ENCODE results near the gene DPRX.
"Not testable (repeated sequence)": the region's sequence is repeated elsewhere in the genome, so short reads cannot be mapped to it uniquely, and the experiment has no call there.

DPRX gene

DNA sequence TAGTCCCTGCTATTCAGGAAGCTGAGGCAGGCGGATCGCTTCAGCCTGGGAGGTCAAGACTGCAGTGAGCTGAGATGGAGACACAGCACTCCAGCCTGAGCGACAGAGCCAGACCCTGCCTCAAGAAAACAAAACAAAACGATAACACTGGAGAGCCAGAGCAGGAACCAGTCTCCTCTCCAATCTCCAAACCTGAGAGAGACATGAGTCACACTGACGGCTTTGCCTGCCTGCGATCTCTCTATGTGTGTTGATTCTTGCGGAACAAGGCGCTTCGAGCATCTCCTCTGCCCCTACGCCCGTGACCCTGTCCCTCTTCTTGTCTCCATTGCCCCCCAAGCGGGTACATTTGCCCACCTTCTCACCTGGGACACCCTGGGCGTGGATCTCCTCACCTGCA is 15.6 kb downstream of the DPRX start:
- no peak for DNase-seq

DNA sequence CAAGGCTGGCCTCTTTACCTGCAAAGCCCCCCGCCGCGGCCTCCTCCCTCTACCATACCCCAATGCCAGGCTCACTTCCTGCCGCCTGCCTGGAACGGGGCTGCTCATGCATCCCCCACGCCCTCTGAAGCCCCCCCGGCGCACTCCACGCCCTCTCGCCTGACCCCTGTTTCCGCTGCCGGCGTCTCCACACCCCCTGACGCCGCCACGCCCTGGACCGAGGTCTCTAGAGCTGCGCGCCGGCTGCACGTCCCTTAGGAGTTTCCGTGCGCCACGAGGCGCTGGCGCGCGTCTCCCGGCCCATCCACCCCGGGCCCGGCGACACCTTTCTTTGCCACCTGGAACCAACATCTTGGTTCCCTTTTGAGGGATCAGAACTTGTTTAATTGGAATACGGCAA is 16.0 kb downstream of the DPRX start:
- no peak for DNase-seq

DNA sequence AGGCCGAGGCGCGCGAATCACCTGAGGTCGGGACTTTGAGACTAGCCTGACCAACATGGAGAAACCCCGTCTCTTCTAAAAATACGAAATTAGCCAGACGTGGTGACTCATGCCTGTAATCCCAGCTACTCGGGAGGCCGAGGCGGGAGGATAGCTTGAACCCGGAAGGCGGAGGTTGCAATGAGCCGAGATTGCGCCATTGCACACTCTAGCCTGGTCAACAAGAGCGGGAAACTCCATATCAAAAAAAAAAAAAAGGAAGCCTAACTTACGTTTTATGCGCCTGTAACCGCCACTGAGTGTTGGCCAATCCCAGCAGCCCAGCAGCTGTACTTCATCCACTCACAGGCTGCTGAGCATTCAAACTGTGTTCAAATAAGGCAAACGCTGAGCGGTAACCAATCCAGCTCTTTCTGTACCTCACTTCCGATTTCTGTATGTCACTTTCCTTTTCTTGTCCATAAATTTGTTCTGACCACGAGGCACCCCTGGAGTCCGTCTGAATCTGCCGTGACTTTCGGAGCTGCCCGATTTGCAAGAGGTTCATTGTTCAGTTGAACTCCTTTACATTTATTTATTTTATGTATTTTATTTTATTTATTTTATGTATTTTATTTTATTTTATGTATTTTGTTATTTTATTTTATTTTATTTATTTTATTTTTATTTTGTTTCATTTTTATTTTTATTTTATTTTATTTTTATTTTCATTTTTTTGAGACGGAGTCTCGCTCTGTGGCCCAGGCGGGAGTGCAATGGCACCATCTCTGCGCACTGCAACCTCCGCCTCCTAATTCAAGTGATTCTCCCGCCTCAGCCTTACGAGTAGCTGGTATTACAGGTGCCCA is 18.2 kb downstream of the DPRX start:
- no peak for DNase-seq

DNA sequence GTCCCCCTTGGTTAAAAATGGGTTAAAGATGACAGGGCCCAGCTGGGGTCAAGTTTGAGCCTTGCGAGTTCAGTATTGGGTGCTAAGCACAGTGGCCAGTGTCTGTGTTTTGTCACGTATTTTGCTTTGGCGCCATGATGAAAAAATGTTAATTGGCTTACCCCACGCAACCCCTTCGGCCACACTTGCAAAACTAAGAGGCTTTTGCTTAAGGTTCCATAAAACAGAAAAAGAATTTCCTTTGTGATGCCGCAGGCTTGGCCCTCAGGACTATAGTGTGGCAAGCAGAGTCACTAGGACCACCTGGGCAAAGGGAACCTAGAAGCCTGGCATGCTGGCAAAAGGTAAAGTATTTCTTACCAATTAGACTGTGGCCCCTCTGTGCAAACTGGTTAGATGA is 20.7 kb downstream of the DPRX start:
- DNase-seq, result no peak

DNA sequence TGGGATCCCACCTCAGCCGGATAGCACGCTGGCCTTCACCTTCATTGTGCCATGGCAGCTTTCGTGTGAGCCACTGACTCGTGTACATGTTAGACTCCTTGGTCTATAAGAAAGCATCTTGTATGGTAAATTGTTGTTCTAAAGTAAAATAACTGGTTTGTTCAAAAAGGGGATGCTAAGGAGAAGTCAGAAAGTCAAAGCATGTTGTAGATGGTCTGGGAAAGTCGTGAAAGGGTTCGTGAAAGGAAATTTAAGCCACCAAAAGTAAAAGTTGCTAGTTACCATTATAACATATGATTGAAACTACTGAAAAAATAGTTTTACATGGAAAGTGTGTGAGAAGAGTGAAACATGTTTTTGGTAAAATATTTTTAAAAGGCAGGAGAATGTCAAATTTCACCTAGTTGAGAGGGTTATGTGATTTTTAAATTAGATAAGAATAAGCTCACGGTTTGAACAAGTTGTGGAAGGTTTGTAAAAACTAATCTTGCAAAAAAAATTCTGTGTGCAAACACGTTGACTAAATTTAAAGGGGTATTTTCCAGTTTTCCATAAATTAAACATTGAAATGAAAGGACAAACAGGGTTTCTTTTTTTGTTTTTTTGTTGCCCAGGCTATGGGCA is 23.4 kb downstream of the DPRX start:
- DNase-seq, result no peak

DNA sequence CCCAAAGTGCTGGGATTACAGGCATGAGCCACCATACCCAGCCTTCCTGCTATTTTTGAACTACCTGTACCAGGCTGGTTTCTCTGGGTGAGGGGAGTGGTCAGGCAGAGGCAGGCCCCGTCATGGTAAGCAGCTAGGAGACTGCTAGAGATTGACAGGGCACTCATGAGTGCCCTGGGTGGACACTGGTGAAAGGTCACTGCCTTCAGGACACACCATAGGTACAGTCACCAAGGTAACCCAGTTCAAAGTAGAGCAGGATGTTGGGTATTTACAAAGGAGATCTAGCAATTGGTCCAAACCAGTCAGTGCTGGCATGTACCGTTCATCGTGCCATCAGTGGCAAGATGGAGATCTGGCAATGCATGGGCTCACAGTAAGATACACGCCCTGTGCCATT is 25.5 kb downstream of the DPRX start:
- DNase-seq, result no peak

DNA sequence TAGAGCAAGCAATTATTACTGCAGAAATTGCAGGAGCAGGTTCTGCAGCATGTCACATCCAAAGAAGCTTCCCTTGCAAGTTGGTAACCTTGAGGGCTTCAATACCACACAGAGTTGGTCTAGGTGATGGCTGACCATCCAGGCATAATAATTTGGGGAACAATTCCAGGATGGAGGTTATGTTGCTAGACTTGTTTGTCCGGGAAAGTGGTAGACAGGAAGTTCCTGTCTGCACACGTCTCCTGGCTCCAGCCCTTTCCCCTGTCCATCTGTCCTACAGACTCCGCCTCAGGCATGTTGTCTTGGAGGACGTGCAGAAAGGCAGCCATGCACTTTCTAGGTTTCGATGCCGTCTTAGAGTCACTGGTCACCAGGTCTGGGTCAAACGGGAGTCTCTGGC is 26.0 kb downstream of the DPRX start:
- no peak for DNase-seq

DNA sequence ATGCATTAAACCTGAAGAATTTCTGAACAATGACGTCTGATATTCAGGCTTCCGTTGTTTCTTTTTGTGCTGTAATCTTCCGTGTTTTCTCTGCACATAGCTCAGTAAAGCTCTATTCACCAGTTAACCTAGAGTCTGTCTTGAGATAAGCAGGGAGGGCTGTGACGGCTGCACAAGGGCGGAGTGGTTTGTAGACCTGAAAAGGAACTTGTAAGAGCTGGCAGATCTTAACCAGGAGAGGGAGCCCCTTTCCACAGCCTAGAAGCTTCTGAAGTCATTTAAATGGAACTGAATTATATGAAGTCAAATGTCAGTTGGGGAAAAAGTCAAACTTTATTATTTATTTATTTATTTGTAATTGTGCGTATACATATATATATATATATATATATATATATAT is 27.5 kb downstream of the DPRX start:
- DNase-seq, result no peak

DNA sequence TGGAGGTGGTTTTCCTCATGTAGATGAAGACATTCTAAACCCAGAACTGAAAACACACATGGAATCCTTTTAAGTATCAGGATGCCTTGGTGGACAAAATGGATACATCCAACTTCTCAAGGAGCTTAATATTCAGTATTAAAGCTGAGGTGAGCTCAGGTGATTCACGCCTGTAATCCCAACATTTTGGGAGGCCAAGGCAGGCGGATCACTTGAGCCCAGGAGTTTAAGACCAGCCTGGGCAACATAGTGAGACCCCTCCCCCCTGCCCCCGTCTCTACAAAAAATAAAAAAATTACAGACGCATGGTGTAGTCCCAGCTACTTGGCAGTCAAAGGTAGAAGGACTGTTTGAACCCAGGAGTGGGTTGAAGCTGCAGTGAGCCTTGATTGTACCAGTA is 28.8 kb downstream of the DPRX start:
- DNase-seq, result no peak

DNA sequence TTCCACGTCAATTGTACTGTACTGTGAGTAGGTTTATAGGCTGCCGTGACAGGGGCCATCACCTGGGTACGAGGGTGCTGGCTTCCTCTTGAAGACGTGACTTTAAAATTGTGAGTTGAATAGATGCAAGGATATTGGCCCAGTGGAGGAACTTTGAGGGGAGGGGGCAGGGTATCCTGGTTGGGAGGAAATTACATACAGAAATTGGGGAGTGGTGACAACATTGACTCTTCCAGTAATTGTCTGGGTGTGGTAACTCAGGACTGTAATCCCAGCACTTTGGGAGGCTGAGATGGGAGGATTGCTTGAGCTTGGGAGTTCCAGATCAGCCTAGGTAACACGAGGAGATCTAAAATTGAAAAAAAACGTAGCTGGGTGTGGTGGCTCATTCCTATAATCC is 30.4 kb downstream of the DPRX start:
- no peak for DNase-seq

DNA sequence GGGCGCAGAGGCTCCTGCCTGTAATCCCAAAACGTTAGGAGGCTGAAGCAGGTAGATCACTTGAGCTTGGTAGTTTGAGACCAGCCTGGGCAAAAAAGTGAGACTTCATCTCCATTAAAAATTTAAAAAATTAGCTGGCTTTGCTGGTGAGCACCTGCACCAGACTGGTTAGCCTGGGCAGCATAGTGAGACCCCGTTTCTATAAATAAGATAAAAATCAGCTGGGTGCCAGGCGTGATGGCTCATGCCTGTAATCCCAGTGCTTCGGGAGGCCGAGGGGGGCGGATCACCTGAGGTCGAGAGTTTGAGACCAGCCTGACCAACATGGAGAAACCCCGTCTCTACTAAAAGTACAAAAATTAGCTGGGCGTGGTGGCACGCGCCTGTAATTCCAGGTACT is 32.4 kb downstream of the DPRX start:
- DNase-seq, result no peak

DNA sequence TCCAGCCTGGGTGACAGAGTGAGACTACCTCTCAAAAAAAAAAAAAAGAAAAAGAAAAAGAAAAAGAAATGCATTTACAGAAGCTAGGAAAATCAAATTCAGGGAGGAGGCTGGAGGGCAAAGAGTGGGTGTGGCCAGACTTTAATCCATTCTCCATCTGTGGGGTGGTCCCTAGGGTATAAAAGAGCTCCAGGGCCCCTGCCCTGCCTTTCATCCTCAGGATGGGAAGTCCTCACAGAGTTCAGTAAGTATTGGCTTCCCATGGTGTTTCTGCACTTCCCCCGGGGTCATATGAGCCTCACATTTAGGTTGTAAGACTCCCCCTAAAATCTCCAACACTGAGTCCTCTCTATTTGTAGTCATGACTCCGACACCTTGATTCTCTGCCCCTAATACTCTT is 33.0 kb downstream of the DPRX start:
- no peak for DNase-seq

DNA sequence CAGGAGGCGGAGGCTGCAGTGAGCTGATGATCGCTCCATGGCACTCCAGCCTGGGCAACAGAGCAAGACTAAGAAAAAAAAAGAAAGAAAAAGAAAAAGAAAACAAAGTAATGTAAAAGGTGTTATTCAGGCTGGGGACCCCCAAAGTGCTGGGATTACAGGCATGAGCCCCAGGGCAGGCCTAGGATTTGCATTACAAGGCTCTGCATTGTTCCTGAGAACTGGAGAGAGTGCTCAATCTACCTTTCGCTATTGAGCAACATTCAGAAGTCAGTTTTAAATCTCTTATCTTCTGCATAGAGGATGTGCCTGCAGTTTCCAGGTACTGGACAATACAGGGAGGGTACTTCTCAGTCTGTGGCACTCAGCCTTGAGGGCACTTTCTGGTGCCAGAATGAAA is 34.5 kb downstream of the DPRX start:
- not testable (repeated sequence) for DNase-seq

DNA sequence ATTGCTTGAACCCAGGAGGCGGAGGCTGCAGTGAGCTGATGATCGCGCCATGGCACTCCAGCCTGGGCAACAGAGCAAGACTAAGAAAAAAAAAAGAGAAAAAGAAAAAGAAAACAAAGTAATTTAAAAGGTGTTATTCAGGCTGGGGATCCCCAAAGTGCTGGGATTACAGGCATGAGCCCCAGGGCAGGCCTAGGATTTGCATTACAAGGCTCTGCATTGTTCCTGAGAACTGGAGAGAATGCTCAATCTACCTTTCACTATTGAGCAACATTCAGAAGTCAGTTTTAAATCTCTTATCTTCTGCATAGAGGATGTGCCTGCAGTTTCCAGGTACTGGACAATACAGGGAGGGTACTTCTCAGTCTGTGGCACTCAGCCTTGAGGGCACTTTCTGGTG is 37.0 kb downstream of the DPRX start:
- not testable (repeated sequence) for DNase-seq

DNA sequence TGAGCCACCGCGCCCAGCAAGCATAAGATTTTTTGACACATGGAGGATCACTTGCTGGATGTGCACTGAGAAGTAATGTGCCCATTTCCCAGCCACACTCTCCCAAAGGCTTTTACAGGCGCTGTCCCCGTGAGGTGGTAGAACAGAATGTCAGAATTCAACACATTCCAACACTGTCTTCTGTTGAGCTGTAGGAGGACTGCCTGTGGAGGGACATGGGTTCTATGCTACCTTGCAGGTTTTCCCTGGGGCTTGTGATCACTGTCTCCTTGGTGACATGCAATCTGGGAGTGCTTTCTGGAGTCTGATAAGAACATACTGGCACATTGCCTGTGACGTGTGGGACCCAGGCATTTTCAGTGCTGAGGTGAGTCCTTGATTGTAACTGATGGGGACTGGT is 38.5 kb downstream of the DPRX start:
- DNase-seq, result no peak

DNA sequence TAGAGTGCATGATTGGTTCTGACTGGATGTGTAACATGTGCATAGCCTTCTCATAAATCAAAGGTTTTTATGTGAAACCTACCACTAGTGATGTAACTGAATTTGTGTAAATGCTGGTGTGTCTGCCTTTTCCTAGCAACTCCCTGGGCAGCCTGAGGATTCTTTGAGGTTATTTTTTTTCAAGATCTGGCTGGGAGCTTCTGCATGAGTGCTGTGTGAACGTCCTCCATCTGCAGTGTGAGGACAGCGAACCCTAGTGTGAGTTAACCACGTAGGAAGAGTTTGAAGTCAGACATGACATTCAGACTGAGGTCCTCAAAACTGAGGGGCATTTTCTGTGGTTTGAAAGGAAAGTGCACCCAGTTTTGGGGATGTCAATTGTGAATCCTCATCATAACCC is 39.9 kb downstream of the DPRX start:
- DNase-seq, result no peak

Measured in T1000 (cell line).